MCF 10A (cell line): ENCODE data around the gene TMEM131. TPM values are rescaled to one million over a fixed set of nuclear protein-coding genes. Genes with fewer than 3 reads are reported as not detected.

Experiments
- BruUV-seq: library from RNA; stranded (reverse); fragments of 400-500 nt; replicated peaks from 2 replicates; lab custom pipeline; 2021; lab: Mats Ljungman, UMichigan
- CTCF ChIA-PET: fragments of 300-600 bp; sonication (Branson Sonifier 250); formaldehyde crosslinking; extraction: SDS; loops from one replicate; lab custom pipeline; 2021; ENCODE audit warnings: antibody characterized with exemption, inconsistent platforms; lab: Yijun Ruan, JAX
- POLR2A ChIA-PET: fragments of 300-600, 350-650 bp; sonication (Branson Sonifier 250); formaldehyde crosslinking; extraction: SDS; loops from one replicate; lab custom pipeline; 2020; ENCODE audit warnings: antibody characterized with exemption, inconsistent platforms; lab: Yijun Ruan, JAX
- DNase-seq: peaks from one replicate; pipeline ENCODE4 v3.0.0-alpha.2; 2018; ENCODE audit not compliant: unreplicated experiment
- H3K27ac Mint-ChIP-seq: one replicate; pipeline ENCODE4 v1.8.0; 2022; ENCODE audit warnings: mild to moderate bottlenecking, low read depth, mixed read lengths; ENCODE audit not compliant: unreplicated experiment
- H3K27me3 Mint-ChIP-seq: one replicate; pipeline ENCODE4 v1.8.0; 2022; ENCODE audit warnings: mixed read lengths; ENCODE audit not compliant: insufficient read depth, unreplicated experiment
- H3K36me3 Mint-ChIP-seq: one replicate; pipeline ENCODE4 v1.8.0; 2022; ENCODE audit warnings: mild to moderate bottlenecking, moderate library complexity, mixed read lengths; ENCODE audit not compliant: insufficient read depth, unreplicated experiment
- H3K4me1 Mint-ChIP-seq: one replicate; pipeline ENCODE4 v1.8.0; 2022; ENCODE audit warnings: mixed read lengths; ENCODE audit not compliant: insufficient read depth, unreplicated experiment
- H3K4me3 Mint-ChIP-seq: one replicate; pipeline ENCODE4 v1.8.0; 2022; ENCODE audit warnings: mild to moderate bottlenecking, moderate library complexity, mixed read lengths; ENCODE audit not compliant: unreplicated experiment
- H3K9me3 Mint-ChIP-seq: one replicate; pipeline ENCODE4 v1.8.0; 2022; ENCODE audit warnings: mixed read lengths; ENCODE audit not compliant: unreplicated experiment
- CTCF ChIP-seq: fragments of 200-600 bp; IDR thresholded peaks from one replicate; pipeline ENCODE4 v1.8.0; 2022; ENCODE audit warnings: antibody characterized with exemption, mild to moderate bottlenecking; ENCODE audit not compliant: unreplicated experiment
- intact Hi-C: fragments of 100-400 bp; cut with micrococcal nuclease; formaldehyde crosslinking; loops from 2 replicates; pipeline ENCODE4 v1.14.1; 2022
- total RNA-seq: library from RNA; stranded (reverse); gene quantifications from 2 replicates; pipeline ENCODE4 v1.2.3, GENCODE V29; 2022

The TMEM131 gene
- total RNA-seq, 1 experiment from 2014 or later = 42.2 TPM

- TF ChIP-seq CTCF = no peak
- no peaks in the 10 kb centered on the region for H3K27me3 Mint-ChIP-seq
- H3K9me3 Mint-ChIP-seq = no peaks in the 10 kb centered on the region
- ChIA-PET POLR2A (no interaction called here), CTCF (interaction anchor here (0.6 to 1.2 kb wide), 3 partner anchors 37 to 87 kb away, joined by 3 read pairs; no protein-coding TSS in a partner anchor)
- no TSS peak for BruUV-seq
- intact Hi-C loops = no loop called here
- no peak overlapping the region for H3K27ac Mint-ChIP-seq
- DNase-seq = no peak
- H3K4me1 Mint-ChIP-seq = peaks cover 13% of the 10 kb centered on the region
- no peaks in the 10 kb centered on the region for H3K36me3 Mint-ChIP-seq
- no peak overlapping the region for H3K4me3 Mint-ChIP-seq
These were observed 259.0 kb downstream of the TMEM131 start for GRCh38 chr2:97736608-97737330.

- Mint-ChIP-seq H3K36me3 (no peaks in the 10 kb centered on the region), H3K9me3 (no peaks in the 10 kb centered on the region), H3K27ac (no peak overlapping the region), H3K27me3 (no peaks in the 10 kb centered on the region), H3K4me1 (peaks cover 7% of the 10 kb centered on the region), H3K4me3 (no peak overlapping the region)
- BruUV-seq = no TSS peak
- DNase-seq = no peak
- CTCF ChIA-PET = no interaction called here
- POLR2A ChIA-PET = no interaction called here
- intact Hi-C loops = no loop called here
- no peak for TF ChIP-seq CTCF
These were observed 259.6 kb downstream of the TMEM131 start for GRCh38 chr2:97736185-97736584.

- no peak for DNase-seq
- ChIA-PET POLR2A (no interaction called here), CTCF (no interaction called here)
These were observed 260.6 kb downstream of the TMEM131 start for GRCh38 chr2:97735161-97735561.

More at GRCh38 chr2:97735161-97735561, 260.6 kb downstream of the TMEM131 start:
- no TSS peak for BruUV-seq
- no peak for TF ChIP-seq CTCF
- Mint-ChIP-seq H3K4me3 (no peak overlapping the region), H3K36me3 (peaks cover 6% of the 10 kb centered on the region), H3K9me3 (no peaks in the 10 kb centered on the region), H3K27me3 (no peaks in the 10 kb centered on the region), H3K27ac (no peak overlapping the region), H3K4me1 (no peaks in the 10 kb centered on the region)
- intact Hi-C loops = no loop called here
